ENCODE results near the gene SOD2. TPM values are rescaled to one million over a fixed set of nuclear protein-coding genes. Genes with fewer than 3 reads are reported as not detected.
"Not testable (repeated sequence)": the region's sequence is repeated elsewhere in the genome, so short reads cannot be mapped to it uniquely, and the experiment has no call there.

Gene SOD2
- total RNA-seq, 6 donors from 2014 or later = 116 to 478 (median 295) TPM

- 80 to 93% methylated on average over 3 to 7 of the region's 7 CpGs for WGBS, 2 donors
- no peaks in the 10 kb centered on the region for H3K27me3 ChIP-seq
- peaks cover 0 to 38% (median 2%) of the 10 kb centered on the region in 4 donors for H3K36me3 ChIP-seq
- TF ChIP-seq POLR2A (IDR thresholded peaks at IDR 0.05) (no peak), EP300 (IDR thresholded peaks at IDR 0.05) (no peak), POLR2AphosphoS5 (IDR thresholded peaks at IDR 0.05) (no peak)
- TF ChIP-seq, protein P1, sequence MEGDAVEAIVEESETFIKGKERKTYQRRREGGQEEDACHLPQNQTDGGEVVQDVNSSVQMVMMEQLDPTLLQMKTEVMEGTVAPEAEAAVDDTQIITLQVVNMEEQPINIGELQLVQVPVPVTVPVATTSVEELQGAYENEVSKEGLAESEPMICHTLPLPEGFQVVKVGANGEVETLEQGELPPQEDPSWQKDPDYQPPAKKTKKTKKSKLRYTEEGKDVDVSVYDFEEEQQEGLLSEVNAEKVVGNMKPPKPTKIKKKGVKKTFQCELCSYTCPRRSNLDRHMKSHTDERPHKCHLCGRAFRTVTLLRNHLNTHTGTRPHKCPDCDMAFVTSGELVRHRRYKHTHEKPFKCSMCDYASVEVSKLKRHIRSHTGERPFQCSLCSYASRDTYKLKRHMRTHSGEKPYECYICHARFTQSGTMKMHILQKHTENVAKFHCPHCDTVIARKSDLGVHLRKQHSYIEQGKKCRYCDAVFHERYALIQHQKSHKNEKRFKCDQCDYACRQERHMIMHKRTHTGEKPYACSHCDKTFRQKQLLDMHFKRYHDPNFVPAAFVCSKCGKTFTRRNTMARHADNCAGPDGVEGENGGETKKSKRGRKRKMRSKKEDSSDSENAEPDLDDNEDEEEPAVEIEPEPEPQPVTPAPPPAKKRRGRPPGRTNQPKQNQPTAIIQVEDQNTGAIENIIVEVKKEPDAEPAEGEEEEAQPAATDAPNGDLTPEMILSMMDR (IDR thresholded peaks at IDR 0.05) = no peak
- H3K4me3 ChIP-seq = no peak overlapping the region
- no peak overlapping the region for H3K27ac ChIP-seq
- no peak for DNase-seq
- ATAC-seq (ENCODE audit: low FRiP score in 2 of 2) = no peak
- H3K4me1 ChIP-seq = no peaks in the 10 kb centered on the region
- H3K9me3 ChIP-seq = no peaks in the 10 kb centered on the region
Observed at GRCh38 chr6:159665868-159666635, 27.0 kb downstream of the SOD2 start.

GRCh38 chr6:159663368-159663889, 29.6 kb downstream of the SOD2 start:
- H3K36me3 ChIP-seq = peaks cover 0 to 18% (median 0%) of the 10 kb centered on the region in 4 donors
- H3K9me3 ChIP-seq; H3K27me3 ChIP-seq; ATAC-seq (ENCODE audit: low FRiP score in 2 of 2); H3K4me3 ChIP-seq; H3K27ac ChIP-seq; DNase-seq; H3K4me1 ChIP-seq: not testable (repeated sequence)
- 88 to 100% methylated on average over 1 of the region's 1 CpG for WGBS, 2 donors

DNA sequence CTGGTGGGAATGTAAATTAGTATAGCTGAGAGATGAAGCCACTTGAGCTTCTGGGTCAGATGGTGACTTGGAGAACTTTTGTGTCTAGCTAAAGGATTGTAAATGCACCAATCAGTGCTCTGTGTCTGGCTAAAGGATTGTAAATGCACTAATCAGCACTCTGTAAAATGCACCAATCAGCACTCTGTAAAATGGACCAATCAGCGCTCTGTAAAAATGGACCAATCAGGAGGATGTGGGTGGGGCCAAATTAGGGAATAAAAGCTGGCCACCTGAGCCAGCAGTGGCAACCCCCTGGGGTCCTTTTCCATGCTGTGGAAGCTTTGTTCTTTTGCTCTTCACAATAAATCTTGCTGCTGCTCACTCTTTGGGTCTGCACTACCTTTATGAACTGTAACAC, 31.1 kb downstream of the SOD2 start:
- H3K27ac ChIP-seq; H3K9me3 ChIP-seq; H3K27me3 ChIP-seq; H3K4me3 ChIP-seq; H3K4me1 ChIP-seq; ATAC-seq (ENCODE audit: low FRiP score in 2 of 2); DNase-seq: not testable (repeated sequence)
- peaks cover 0 to 18% (median 0%) of the 10 kb centered on the region in 4 donors for H3K36me3 ChIP-seq
- WGBS, 2 donors = 94 to 100% methylated on average over 1 of the region's 1 CpG

GRCh38 chr6:159655409-159655988, 37.5 kb downstream of the SOD2 start:
- no peaks in the 10 kb centered on the region for H3K36me3 ChIP-seq
- TF ChIP-seq POLR2A (IDR thresholded peaks at IDR 0.05) (no peak), EP300 (IDR thresholded peaks at IDR 0.05) (no peak), POLR2AphosphoS5 (IDR thresholded peaks at IDR 0.05) (no peak)
- TF ChIP-seq, protein P1 (IDR thresholded peaks at IDR 0.05) = no peak
- WGBS, 2 donors = 93 to 96% methylated on average over 9 of the region's 9 CpGs
- H3K4me1 ChIP-seq = no peaks in the 10 kb centered on the region
- ATAC-seq (ENCODE audit: low FRiP score in 2 of 2) = no peak
- no peak for DNase-seq
- no peak overlapping the region for H3K27ac ChIP-seq
- H3K27me3 ChIP-seq = no peaks in the 10 kb centered on the region
- no peak overlapping the region for H3K4me3 ChIP-seq
- no peaks in the 10 kb centered on the region for H3K9me3 ChIP-seq

- TF ChIP-seq POLR2AphosphoS5 (IDR thresholded peaks at IDR 0.05) = no peak
- TF ChIP-seq, protein P1 (IDR thresholded peaks at IDR 0.05) = peak in 5 of 6 experiments; percentile 21 to 58 (median 49)
- Histone ChIP-seq H3K27ac (no peak overlapping the region), H3K4me1 (no peaks in the 10 kb centered on the region), H3K36me3 (no peaks in the 10 kb centered on the region), H3K4me3 (no peak overlapping the region), H3K27me3 (no peaks in the 10 kb centered on the region), H3K9me3 (no peaks in the 10 kb centered on the region)
- DNase-seq (no peak), ATAC-seq (ENCODE audit: low FRiP score in 2 of 2) (peak in 1 of 2 donors; percentile 75)
- WGBS, 2 donors = 0 to 1% methylated on average over 2 of the region's 2 CpGs
Observed at GRCh38 chr6:159654483-159655098, 38.5 kb downstream of the SOD2 start.
